GM20431 (cell line): Measurements from ENCODE around the gene SERPIND1.

Experiments
- in situ Hi-C: fragments of 300-500 bp; cut with MseI, MboI; formaldehyde crosslinking; loops from one replicate; pipeline ENCODE4 v1.15.0; 2020; ENCODE audit warnings: low sequenced_read_pairs; ENCODE audit not compliant: unreplicated experiment

SERPIND1 gene

GRCh38 chr22:20771918-20772625 lies 1.8 kb upstream of the SERPIND1 start:
- in situ Hi-C loops = no loop called here

DNA sequence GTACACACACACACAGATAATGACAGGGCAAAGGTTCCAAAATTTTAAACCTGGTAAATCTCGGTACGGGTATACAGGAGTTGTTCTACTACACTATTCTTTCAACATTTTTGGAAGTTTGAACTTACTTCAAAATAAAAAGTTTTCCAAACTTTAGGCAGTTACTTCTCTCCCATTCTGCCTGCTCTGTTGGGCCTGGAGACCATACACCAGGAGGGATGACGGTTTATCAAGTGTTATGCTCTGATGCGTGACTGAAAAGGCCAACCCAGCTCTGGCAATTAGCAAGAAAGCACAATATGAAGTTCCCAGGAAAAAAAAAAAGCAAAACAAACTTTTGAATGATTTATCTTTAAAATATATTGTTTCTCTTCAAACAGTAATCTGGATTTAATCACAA lies 969 bp downstream of the SERPIND1 start:
- in situ Hi-C loops = no loop called here

GRCh38 chr22:20775342-20775895 lies 1.5 kb downstream of the SERPIND1 start:
- in situ Hi-C loops = no loop called here

- in situ Hi-C loops = no loop called here
Measured at GRCh38 chr22:20776624-20777405, 2.9 kb downstream of the SERPIND1 start.

GRCh38 chr22:20777420-20778177 lies 3.7 kb downstream of the SERPIND1 start:
- in situ Hi-C loops = no loop called here

DNA sequence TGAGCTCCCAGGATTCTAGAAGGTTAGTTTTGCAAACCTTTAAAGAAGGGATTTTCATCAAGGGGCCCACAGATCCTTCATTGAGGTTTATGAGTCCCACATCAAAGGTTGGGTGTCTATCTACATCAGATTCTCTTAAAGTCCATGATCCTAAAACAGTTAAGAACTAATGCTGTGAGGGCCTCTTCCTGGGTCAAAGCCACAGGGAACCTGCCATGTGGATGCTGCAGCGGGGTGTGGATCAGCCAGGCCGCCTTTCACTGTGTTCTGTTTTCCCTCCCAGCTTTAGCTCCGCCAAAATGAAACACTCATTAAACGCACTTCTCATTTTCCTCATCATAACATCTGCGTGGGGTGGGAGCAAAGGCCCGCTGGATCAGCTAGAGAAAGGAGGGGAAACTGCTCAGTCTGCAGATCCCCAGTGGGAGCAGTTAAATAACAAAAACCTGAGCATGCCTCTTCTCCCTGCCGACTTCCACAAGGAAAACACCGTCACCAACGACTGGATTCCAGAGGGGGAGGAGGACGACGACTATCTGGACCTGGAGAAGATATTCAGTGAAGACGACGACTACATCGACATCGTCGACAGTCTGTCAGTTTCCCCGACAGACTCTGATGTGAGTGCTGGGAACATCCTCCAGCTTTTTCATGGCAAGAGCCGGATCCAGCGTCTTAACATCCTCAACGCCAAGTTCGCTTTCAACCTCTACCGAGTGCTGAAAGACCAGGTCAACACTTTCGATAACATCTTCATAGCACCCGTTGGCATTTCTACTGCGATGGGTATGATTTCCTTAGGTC lies 5.3 kb downstream of the SERPIND1 start:
- in situ Hi-C loops = no loop called here

DNA sequence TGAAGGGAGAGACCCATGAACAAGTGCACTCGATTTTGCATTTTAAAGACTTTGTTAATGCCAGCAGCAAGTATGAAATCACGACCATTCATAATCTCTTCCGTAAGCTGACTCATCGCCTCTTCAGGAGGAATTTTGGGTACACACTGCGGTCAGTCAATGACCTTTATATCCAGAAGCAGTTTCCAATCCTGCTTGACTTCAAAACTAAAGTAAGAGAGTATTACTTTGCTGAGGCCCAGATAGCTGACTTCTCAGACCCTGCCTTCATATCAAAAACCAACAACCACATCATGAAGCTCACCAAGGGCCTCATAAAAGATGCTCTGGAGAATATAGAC lies 5.9 kb downstream of the SERPIND1 start:
- in situ Hi-C loops = no loop called here

DNA sequence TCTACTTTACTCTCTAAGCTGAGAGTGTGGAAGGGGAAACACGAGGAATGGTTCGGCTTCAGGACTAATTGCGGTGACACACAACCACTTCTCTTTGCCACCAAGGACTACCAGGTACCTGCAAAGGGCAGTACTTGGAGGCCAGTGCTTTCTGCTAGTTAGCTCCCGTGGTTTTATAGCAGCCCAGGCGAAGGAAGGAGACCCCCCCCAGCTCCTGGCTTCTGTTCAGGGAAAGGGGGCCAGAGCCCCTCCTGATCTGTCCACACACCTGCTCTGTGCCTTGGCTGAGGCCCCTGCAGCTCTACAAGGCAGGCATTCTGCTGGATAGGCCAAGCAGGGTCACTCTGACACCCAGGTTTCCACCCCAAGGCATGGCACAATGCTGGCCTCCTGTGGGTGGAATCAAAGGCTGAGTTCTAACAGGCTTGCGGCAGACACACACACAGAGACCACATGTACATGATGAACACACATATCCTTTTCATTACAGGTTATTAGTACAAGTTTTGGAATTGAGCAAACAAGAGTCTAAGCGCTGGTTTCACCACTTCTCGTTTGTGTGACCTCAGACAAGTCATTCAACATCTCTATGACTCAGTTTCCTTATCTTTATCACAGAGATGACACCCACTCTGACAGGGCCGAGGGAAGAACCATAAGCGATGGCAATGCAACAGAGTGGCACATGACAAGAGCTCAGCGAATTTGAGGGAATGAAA lies 7.5 kb downstream of the SERPIND1 start:
- in situ Hi-C loops = no loop called here

GRCh38 chr22:20782083-20782482 lies 8.2 kb downstream of the SERPIND1 start:
- in situ Hi-C loops = no loop called here

GRCh38 chr22:20782596-20783299 lies 8.8 kb downstream of the SERPIND1 start:
- in situ Hi-C loops = no loop called here

DNA sequence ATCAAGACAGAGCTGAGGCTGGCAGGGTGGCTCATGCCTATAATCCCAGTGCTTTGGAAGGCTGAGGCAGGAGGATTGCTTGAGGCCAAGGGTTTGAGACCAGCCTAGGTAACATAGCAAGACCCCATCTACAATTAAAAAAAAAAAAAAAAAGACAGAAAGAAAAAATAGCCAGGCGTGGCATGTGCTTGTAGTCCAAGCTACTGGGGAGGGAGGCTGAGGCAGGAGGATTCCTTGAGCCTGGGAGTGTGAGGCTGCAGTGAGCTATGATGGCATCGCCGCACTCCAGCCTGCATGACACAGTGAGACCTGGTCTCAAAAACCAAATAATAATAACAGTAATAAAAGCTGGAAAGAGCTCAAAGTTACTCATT lies 9.4 kb downstream of the SERPIND1 start:
- in situ Hi-C loops = no loop called here

DNA sequence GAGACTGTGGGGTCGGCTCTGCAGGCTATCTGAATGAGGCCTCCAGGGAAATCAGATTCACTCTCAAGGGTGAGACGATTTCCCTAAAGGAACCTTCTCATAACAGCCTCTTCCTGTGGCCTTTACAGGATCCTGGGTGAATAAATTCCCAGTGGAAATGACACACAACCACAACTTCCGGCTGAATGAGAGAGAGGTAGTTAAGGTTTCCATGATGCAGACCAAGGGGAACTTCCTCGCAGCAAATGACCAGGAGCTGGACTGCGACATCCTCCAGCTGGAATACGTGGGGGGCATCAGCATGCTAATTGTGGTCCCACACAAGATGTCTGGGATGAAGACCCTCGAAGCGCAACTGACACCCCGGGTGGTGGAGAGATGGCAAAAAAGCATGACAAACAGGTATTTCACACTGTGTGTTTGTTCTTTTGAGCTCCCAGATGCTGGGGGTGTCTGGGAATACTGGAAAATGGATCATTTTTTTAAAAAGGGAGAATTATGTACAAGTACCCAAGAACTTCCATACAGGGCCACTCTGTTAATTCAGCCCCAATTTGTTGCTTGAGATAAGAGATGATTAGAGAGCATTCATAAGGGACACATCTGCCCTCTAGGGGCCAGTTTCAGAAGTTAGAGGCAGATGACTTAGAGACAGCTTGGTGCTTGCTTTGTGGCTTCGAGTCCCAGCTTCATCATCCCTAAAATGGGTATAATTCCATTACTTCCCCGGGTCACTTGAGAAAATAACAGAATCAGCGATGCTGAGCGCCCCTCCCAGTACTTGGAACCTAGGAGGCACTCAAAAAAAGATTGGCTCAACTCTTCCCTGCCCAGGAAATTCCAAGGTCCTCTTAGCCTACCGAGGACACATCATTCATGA lies 10.2 kb downstream of the SERPIND1 start:
- in situ Hi-C loops = no loop called here

DNA sequence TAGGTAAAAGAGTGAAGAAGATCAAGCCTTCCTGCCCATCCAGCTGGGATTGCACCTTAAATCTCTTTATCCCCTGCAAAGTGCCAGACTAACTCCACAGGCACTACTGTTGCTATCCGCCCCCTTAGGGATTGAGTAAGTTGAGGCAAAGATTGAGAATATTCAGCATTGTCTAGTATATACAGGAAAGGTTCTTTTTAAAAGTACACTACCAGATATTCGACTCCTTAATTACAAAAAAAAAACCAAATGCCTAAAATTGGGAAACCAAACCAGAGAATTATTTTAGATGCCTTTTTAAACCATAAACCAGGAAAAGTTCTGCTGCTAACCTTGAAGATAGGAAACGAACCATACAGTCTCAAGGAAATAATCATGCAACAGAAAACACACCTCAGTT lies 11.5 kb downstream of the SERPIND1 start:
- in situ Hi-C loops = no loop called here

DNA sequence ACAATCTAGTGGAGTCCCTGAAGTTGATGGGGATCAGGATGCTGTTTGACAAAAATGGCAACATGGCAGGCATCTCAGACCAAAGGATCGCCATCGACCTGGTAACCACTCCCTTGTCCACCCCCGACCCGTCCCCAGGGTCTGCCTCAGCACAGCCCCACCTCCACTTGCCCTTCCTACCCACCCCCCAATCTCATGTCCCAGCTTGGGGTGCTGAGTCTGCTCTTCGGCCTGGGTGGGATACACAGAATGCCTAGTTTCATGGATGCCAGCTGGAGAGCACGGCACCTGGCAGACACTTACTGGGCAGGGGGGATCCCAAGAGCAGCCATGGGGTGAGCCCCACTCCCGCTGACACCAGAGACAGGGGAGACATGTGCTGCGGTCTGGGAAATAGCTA lies 12.1 kb downstream of the SERPIND1 start:
- in situ Hi-C loops = no loop called here

- in situ Hi-C loops = no loop called here
Measured at GRCh38 chr22:20786536-20786979, 12.6 kb downstream of the SERPIND1 start.

DNA sequence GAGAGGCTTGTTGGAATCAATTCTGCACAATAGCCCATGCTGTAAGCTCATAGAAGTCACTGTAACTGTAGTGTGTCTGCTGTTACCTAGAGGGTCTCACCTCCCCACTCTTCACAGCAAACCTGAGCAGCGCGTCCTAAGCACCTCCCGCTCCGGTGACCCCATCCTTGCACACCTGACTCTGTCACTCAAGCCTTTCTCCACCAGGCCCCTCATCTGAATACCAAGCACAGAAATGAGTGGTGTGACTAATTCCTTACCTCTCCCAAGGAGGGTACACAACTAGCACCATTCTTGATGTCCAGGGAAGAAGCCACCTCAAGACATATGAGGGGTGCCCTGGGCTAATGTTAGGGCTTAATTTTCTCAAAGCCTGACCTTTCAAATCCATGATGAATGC lies 13.3 kb downstream of the SERPIND1 start:
- in situ Hi-C loops = no loop called here

- in situ Hi-C loops = no loop called here
Measured at GRCh38 chr22:20787746-20788626, 14.1 kb downstream of the SERPIND1 start.
